NCI-H146 treated with DMSO at 0.1 percent for 48 hours (cell line): ENCODE data around the gene PPP1R16B.

Experiments
- DNase-seq: peaks from one replicate; lab custom pipeline; 2025; ENCODE audit not compliant: unreplicated experiment; lab: John Stamatoyannopoulos, UW

The PPP1R16B gene

DNA sequence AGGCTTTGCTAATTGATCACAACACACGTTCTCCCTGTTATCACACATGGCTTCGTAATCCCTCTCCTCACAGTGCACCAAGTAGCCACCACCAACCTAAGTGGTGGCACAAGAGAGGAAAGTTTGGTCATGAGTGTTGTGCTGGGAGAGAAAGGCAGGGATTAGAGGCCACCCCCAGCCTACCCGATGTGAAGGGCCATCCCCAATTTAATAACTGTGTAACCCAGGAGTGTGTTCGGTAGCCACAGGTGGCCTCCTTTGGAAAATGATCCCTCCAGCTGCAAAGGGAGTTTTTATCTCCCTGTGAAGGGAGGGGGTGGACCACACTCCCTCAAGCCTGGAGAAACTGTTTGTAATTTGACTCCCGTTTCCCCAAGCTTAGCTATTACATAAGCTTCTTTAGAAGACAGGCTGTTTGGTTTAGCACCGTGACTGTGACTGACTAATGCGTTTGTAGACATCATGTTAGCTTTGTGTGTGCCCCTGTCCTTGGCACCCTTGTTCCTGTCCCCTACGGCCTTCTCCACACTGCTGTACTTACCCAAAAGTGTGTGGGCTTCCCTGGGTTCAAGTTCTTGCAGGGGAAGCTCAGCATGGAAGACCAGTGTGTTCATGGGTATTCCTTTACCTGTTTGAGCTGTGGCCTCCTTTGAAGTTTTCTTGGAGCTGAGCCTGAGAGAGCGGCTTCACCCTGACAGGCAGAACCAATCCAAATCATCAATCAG, 20.6 kb downstream of the PPP1R16B start:
- peak; percentile 79 for DNase-seq

DNA sequence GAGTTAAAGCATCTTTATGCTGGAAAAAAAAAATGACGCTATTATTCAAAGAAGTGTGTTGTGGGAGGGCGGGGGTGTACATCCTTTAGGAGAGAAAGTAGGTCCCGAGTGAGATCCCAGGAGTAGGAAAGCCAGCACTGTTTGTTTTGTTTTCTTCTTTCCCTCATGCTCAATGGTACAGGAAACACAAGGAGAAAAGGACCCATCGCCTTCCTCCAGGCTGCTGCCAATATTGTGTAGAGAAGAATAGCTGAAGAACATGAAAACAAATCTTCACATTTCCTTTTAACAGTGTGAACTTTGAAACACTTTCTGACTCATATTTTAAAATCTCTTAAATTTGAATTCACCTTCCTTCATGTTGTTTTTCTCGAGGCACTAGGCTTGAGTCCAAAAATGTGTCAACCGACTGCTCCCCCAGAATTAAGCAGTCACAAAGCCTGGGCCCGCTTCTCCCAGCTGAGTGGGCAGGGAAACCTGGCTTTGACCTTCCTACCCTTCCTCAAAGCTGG, 22.3 kb downstream of the PPP1R16B start:
- no peak for DNase-seq

DNA sequence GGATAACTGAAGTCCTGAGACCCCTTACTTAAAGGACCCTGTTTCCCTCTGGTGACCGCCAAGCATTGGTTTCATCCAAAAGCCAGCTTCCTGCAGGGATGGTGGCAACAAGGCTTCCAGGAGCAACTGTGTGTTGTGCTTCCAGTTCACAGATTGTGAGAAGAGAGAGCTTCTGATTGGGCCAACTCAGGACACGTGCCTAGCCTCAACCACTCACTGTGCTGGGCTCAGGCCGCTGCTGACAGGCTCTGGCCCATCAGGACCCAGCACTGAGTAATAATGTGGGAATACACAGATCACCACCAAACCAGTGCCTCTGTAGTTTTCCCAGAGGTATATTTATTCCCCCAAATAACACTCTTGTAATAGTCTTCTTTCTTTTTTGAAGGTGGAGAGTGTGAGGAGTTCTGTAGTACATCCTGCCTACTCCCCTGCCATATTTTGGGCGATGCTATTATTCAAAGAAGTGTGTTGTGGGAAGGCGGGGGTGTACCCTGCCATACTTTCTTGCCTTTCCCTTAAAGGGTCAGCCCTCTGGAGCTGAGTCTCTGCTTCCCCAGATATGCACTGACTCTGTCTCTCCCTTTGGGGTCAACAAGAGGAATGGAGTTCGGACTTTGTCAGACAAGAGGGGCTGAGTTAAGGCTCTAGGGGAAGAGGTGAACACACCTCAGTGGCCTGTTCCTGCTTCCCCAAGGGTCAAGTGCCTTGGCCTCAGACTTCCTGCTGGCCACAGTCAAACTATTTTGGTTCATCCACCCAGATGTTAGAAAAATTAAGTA, 23.2 kb downstream of the PPP1R16B start:
- no peak for DNase-seq

DNA sequence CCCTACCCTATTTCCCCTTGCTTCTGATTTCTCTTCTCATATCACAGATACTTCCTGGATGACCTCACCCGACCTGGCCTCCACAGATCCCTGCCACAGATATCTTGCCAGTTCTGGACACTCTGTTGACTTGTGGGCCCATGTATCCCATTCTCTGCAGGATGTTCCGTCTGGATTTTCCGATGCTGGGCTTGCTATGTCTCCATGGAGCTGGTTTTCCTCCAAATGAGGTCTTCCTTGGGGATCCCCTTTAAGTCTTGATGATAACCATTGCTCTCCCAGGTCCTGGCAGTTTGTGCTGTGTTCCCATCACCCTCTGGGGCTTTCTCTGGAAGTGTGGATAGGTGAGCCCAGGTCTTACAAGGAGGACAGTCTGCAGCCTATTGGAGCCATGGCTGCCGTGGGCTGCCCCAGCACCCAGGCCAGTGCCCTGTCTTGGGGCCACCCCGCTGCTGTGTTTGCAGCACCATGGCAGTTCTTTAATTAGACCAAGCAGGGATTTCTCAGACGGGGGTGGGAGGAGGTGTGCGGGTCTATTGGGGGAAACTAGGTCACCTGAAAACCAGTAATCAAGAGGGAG, 23.9 kb downstream of the PPP1R16B start:
- DNase-seq: no peak

DNA sequence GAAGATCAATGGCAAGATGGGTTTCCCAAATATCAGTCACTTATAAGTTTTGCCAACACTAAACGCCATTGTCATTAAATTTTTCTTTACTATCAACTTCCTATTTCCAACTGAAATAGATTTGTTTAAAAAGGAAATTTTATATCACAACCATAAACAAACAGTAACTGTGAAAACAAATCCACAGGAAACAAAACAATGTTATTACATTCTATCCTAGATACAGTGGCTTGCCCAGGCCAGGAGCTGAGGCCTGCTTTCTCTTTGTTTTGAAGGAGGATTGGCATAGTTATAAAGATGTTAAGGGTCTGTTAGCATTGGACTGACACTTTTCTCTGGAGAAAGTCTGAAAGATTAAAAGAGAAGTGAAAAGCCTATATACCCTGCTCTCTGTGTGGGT, 24.9 kb downstream of the PPP1R16B start:
- no peak for DNase-seq

DNA sequence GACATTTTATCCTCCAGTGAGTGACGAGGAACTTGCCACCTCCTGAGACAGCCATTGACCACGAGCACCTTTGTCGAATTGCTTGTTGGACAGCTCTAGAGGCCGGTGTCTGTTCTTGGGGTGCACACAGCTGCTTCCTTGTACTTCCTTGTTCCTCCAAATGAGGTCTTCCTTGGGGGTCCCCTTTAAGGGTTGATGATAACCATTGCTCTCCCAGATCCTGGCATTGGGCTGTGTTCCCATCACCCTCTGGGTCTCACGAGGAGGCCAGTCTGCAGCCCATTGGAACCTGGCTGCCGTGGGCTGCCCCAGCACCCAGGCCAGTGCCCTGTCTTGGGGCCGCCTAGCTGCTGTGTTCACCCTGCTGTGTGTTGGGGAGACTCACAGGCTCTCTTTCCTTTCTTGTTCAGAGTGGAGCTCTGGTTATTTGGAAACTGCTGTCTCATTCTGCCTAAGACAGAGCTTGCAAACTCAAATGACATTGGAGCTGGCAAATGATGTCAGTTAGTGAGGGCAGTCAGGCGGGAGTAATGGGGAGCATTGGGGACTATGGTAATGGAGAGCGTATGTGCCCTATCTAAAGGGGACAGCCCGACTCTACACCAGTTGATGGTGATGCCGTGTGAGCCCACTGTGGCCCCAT, 25.7 kb downstream of the PPP1R16B start:
- no peak for DNase-seq

DNA sequence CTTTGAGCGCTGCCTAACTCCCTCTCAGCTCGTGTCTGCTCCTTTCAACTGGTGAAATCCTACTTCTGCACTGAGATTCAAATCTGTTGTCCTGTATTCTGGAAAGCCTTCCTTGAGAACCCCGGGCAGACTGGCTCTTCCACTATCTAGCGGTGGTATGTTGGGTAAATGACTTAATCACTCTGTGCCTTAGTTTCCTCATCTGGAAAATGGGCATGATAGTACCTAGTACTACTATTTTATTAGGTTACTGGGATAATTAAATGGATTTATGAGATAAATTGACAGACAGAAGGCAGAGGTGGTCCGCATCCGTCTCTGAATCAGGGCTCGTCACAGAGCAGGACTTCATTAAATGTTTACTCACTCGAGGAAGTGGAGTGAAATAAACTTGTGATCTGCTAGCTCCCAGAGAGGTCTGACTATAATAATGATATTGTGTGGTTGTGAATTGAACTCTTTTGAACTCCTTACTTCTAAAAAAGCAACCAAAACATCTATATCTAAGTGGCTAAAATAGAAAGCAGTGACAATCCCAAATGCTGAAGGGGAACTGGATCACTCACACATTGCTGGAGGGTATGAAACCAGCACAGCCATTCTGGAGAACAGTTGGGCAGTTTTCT, 26.6 kb downstream of the PPP1R16B start:
- DNase-seq: no peak

DNA sequence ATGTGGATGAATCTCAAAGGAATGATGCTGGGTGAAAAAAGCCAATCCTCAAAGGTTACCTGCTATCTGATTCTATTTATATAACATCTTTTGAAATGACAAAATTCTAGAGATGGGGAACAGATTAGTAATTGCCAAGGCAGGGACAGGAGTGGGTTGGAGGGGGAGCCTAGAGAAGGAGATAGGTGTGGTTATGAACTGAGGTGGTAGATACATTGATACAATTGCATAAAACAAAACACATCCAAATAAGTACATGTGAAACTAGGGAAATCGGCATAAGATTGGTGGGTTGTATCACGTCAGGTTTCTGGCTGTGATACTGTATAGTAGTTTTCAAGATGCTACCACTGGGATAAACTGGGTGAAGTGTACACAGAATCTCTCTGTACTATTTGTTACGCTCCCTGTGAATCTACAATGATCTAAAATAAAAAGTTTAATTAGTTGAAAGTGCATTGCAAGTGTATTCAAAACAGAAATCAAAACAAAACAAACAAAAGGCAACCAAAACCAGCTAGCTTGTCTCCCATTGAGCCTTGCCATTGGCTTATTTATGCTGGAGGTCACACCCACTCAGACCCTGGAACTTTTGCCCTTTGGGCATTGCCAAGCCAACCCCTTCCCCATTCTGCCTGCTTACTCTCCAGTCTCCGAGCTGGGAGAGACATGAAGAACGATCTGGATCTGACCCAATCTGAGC, 27.8 kb downstream of the PPP1R16B start:
- DNase-seq: no peak

DNA sequence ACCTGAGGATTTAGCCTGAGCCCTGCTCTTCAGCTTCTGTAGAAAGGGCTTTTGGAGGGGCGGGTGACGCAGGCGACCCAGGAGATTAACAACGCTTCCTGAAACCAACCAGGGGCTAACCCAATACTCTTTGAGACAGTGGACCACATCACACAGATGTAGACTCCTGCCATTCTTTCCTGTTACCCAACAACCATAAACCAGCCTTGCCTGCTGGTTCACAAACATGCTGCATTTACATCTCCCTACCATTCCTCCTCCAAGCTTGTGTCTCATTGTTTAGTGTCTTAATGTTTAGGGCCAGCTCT, 28.3 kb downstream of the PPP1R16B start:
- no peak for DNase-seq

DNA sequence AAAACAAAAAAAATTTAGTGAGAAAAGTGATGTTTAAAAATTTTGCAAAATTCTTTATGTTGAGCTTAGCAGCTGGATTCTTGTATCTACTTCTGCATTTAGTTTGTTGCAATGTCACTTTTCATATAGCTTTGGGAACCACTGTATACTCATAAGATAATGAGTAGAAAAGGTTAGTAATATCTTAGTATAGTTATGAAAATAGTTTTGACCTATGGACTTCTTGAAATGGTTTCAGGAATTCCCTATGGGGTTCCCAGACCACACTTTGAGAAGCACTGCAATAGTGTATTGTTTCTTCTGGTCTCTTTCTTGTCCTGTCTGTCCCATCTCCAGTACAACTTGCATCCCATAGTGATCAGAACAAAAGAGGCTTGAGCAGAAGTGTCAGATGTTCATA, 29.4 kb downstream of the PPP1R16B start:
- DNase-seq: no peak

DNA sequence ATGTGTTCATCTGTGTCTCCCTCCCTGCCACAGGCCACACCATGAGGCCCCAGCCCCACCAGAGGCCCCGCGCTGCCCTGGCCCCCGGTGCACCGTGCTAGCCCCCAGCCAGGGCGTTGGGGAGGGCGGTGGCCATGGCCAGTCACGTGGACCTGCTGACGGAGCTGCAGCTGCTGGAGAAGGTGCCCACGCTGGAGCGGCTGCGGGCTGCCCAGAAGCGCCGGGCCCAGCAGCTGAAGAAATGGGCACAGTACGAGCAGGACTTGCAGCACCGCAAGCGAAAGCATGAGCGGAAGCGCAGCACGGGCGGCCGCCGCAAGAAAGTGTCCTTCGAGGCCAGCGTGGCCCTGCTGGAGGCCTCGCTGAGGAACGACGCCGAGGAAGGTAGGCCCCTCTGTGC, 30.3 kb downstream of the PPP1R16B start:
- DNase-seq: no peak

DNA sequence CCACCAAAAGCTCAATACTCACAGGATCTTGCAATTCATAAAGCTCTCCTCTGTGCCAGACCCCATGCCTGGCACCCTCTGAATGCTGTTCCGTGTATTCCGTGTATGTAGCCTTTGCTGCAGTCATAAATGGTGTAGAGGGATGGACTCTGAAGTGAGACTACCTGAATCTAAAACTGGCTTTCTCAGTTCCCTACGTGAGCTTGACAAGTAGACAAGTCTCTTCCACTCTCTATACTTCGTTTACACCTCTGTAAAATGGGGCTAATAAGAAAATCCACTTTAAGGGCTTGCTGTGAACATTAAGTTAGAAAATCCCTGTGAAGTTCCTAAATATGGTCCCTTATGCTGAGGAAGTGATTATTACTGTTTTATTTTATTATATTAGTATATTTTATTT, 31.5 kb downstream of the PPP1R16B start:
- no peak for DNase-seq

DNA sequence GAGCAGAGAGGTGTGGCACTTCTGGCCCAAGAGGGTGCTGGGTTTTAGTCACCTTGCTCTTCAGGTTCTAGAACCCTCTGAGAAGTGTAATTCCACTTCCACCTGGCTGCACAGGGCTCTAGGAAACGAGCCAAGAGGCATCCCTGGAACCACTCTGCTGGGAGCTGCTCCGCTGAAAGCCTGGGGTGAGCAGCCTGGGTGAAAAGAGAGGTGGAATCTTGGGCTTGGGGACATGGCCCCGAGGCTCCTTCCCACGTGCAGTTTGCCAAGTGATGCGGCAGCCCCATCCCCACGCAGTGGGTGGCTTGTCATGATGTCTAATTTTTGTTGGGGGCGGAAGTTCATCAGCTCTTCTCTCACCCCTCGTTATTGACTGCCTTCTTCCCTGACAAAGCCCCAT, 32.8 kb downstream of the PPP1R16B start:
- DNase-seq: no peak

DNA sequence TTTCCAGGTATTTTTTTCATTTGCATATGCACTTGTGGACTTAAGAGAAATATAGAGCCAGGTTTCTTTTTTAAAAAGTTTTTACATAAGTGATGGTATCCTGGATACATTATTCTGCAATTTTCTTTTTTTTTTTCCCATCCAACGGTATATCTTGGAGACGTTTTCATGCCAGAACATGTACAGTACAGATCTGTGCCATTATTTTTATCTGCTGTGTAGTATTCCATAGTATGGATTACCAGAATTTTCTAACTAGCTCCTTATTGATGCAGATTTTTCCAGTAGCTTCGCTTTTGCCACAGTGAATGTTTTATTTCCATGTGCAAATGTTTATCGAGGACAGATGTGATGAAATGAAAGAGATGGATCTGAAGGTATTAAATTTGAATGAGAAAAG, 34.1 kb downstream of the PPP1R16B start:
- DNase-seq: no peak

DNA sequence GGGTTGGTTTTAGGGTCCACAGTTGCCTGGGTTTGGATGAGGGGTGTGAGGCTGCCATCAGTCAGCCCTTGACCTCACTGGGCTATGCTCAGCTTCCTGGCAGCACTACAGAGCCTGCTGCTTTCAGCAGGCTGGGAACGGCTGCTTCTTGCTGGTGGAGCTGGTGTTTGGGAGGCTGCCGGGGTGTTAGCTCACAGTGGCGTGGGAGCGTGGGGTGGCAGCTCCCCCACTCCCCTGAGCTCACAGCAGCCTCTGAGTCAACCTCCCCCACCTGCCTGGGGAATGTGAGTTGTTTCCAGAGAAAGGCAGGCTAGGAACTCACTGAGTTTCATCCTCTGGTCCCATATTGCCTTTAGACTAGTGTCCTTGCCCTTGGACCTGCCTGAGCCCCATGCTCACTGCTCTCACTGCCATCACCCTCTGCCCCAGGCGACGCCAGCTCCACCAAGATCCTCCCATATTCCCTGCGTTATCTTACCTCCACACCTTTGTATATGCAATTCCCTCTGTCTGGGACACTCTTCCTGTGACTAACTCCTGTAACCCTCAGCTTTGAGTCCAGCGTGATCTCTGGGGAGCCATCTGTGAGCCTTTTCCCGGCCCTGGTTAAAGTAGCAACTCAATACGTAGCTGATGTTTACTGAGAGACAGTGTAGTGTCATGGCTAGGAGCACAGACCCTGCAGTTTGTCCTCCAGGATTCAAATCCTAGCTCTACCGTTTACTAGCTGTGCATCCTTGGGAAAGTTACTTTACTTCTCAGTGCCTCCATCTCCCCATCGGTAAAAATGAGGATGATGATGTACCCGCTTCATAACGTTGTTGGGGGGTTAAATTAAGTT, 34.8 kb downstream of the PPP1R16B start:
- no peak for DNase-seq

DNA sequence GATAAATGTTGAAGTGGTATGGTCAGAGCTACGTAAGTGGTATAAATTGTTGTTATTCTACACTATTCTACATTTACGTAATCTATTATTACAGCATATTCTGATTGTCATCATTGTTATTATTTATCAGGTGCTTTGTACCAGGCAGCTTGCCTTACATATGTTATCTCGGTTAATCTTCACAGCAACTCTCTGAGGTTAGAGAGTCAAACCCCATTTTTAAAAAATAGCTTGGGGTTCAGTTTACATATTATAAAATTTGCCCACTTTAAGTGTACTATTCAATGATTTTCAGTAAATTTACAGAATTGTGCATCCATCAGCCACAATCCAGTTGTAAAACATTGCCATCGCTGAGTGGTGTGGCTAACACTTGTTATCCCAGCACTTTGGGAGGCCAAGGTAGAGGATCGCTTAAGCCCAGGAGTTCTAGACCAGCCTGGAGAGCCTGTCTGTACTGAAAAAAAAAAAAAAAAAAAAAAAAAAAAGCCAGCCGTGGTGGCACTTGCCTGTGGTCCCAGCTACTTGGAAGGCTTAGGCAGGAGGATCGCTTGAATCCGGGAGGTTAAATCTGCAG, 35.5 kb downstream of the PPP1R16B start:
- DNase-seq: no peak

DNA sequence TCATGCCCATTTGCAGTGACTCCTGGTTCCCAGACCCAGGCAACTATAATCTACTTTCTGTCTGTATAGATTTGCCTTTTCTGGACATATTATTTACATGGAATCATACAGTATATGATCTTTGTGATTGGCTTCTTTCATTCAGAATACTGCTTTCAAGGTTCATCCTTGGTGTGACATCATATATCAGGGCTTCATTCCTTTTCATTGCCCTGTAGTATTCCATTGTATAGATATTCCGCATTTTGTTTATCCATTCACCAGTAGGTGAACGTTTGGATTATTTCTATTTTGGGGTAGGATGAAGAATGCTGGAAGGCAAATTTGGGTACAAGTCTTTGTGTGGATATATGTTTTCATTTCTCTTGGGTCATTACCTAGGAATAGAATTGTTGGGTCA, 36.1 kb downstream of the PPP1R16B start:
- DNase-seq: no peak

DNA sequence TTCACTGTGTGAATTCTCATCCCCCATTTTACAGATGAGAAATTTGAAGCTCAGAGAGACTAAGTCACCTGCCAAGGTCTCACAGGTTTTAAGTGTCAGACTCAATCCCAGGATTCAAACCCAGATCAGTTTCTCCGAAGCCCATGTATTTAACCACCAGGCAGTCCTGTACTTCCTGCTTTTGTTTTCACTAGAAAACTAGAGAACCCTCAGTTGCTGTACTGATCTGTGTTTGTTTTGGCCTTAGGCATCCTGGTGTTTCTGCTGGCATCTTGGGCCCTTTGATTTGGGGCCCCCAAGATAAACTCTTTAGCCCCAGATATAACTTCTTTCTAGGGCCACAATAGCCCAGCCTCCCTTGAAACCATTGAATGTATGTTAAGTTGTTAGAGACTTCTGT, 36.5 kb downstream of the PPP1R16B start:
- no peak for DNase-seq

DNA sequence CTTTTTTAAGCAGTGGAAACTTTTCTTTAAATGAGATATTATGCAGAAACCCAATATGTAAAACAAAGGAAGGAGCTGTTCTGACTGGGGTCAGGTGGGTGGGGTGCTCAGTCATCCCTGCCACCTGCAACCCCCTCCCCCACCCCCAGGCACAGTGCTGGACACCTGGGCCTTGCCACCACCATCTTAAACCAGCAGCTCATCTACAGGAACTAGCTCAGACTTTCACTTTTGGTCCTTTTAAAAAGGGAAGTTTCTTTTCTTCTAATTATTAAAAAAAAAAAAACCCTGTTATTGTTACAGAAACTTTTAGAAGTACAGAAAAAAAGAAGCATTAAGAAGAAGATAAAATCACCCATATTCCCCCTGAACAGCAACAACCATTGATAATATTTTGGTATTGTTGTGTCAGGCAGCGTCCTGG, 37.1 kb downstream of the PPP1R16B start:
- no peak for DNase-seq
